Measurements from ENCODE around the gene TOMM40. TPM values are rescaled to one million over a fixed set of nuclear protein-coding genes. Genes with fewer than 3 reads are reported as not detected.
A peak's percentile ranks its signal among the peaks of the same experiment; 100 is the strongest.
"Not testable (repeated sequence)": the region's sequence is repeated elsewhere in the genome, so short reads cannot be mapped to it uniquely, and the experiment has no call there.

The TOMM40 gene
- total and polyA plus RNA-seq, 10 donors, result 19.3 to 49.0 (median 32.0) TPM

DNA sequence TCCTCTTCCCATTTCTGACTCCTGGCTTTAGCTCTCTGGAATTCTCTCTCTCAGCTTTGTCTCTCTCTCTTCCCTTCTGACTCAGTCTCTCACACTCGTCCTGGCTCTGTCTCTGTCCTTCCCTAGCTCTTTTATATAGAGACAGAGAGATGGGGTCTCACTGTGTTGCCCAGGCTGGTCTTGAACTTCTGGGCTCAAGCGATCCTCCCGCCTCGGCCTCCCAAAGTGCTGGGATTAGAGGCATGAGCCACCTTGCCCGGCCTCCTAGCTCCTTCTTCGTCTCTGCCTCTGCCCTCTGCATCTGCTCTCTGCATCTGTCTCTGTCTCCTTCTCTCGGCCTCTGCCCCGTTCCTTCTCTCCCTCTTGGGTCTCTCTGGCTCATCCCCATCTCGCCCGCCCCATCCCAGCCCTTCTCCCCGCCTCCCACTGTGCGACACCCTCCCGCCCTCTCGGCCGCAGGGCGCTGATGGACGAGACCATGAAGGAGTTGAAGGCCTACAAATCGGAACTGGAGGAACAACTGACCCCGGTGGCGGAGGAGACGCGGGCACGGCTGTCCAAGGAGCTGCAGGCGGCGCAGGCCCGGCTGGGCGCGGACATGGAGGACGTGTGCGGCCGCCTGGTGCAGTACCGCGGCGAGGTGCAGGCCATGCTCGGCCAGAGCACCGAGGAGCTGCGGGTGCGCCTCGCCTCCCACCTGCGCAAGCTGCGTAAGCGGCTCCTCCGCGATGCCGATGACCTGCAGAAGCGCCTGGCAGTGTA is 17.2 kb downstream of the TOMM40 start:
- H3K36me3 ChIP-seq, result peaks cover 0 to 10% (median 1%) of the 10 kb centered on the region in 6 donors
- peak overlapping the region in 1 of 8 donors; percentile 44 for H3K4me3 ChIP-seq
- no peak for DNase-seq
- H3K9me3 ChIP-seq, result no peaks in the 10 kb centered on the region
- no peak overlapping the region for H3K27ac ChIP-seq
- H3K4me1 ChIP-seq, result peaks cover 20 to 72% (median 47%) of the 10 kb centered on the region in 6 donors
- intact Hi-C loops (cut with DNase I; ENCODE audit: low total_unique reads), result no loop called here
- TF ChIP-seq POLR2AphosphoS5 (IDR thresholded peaks at IDR 0.05) (no peak), POLR2A (IDR thresholded peaks at IDR 0.05) (no peak)
- TF ChIP-seq, protein P1, sequence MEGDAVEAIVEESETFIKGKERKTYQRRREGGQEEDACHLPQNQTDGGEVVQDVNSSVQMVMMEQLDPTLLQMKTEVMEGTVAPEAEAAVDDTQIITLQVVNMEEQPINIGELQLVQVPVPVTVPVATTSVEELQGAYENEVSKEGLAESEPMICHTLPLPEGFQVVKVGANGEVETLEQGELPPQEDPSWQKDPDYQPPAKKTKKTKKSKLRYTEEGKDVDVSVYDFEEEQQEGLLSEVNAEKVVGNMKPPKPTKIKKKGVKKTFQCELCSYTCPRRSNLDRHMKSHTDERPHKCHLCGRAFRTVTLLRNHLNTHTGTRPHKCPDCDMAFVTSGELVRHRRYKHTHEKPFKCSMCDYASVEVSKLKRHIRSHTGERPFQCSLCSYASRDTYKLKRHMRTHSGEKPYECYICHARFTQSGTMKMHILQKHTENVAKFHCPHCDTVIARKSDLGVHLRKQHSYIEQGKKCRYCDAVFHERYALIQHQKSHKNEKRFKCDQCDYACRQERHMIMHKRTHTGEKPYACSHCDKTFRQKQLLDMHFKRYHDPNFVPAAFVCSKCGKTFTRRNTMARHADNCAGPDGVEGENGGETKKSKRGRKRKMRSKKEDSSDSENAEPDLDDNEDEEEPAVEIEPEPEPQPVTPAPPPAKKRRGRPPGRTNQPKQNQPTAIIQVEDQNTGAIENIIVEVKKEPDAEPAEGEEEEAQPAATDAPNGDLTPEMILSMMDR (IDR thresholded peaks at IDR 0.05 in 8 of 11, conservative IDR thresholded peaks at IDR 0.05 in 3 of 11), result no peak
- 93 to 96% (median 96%) methylated on average over 38 to 46 of the region's 46 CpGs for WGBS, 5 donors
- H3K27me3 ChIP-seq (replicated peaks in 1 of 7), result peaks cover 0 to 58% (median 23%) of the 10 kb centered on the region in 7 donors

- H3K4me1 ChIP-seq, result peaks cover 18 to 72% (median 44%) of the 10 kb centered on the region in 6 donors
- no peak overlapping the region for H3K4me3 ChIP-seq
- peaks cover 0 to 8% (median 0%) of the 10 kb centered on the region in 6 donors for H3K36me3 ChIP-seq
- 95 to 97% (median 96%) methylated on average over 26 to 44 of the region's 44 CpGs for WGBS, 5 donors
- DNase-seq, result no peak
- TF ChIP-seq POLR2AphosphoS5 (IDR thresholded peaks at IDR 0.05), result no peak
- TF ChIP-seq POLR2A (IDR thresholded peaks at IDR 0.05), result no peak
- TF ChIP-seq, protein P1 (IDR thresholded peaks at IDR 0.05 in 8 of 11, conservative IDR thresholded peaks at IDR 0.05 in 3 of 11), result no peak
- intact Hi-C loops (cut with DNase I; ENCODE audit: low total_unique reads), result no loop called here
- no peak overlapping the region for H3K27ac ChIP-seq
- no peaks in the 10 kb centered on the region for H3K9me3 ChIP-seq
- H3K27me3 ChIP-seq (replicated peaks in 1 of 7), result peaks cover 0 to 60% (median 23%) of the 10 kb centered on the region in 7 donors
These were observed 17.8 kb downstream of the TOMM40 start for GRCh38 chr19:44908836-44909261.

GRCh38 chr19:44909775-44910174 is 18.7 kb downstream of the TOMM40 start:
- peaks cover 10 to 72% (median 40%) of the 10 kb centered on the region in 6 donors for H3K4me1 ChIP-seq
- H3K4me3 ChIP-seq, result no peak overlapping the region
- peaks cover 0 to 63% (median 20%) of the 10 kb centered on the region in 7 donors for H3K27me3 ChIP-seq (replicated peaks in 1 of 7)

GRCh38 chr19:44911896-44912295 is 20.8 kb downstream of the TOMM40 start:
- Histone ChIP-seq H3K27ac (peak overlapping the region in 5 of 8 donors; percentile 23 to 82 (median 51)), H3K4me1 (peaks cover 3 to 62% (median 21%) of the 10 kb centered on the region in 6 donors), H3K27me3 (replicated peaks in 1 of 7) (peaks cover 0 to 42% (median 0%) of the 10 kb centered on the region in 7 donors)
- H3K36me3 ChIP-seq; H3K4me3 ChIP-seq; H3K9me3 ChIP-seq; DNase-seq; intact Hi-C loops (cut with DNase I; ENCODE audit: low total_unique reads): not testable (repeated sequence)
- WGBS, 5 donors, result 87 to 91% (median 88%) methylated on average over 6 of the region's 6 CpGs

More at GRCh38 chr19:44909775-44910174, 18.7 kb downstream of the TOMM40 start:
- no peak for DNase-seq
- H3K27ac ChIP-seq, result no peak overlapping the region
- no peaks in the 10 kb centered on the region for H3K9me3 ChIP-seq
- TF ChIP-seq POLR2A (IDR thresholded peaks at IDR 0.05) (no peak), POLR2AphosphoS5 (IDR thresholded peaks at IDR 0.05) (no peak)
- TF ChIP-seq, protein P1 (IDR thresholded peaks at IDR 0.05 in 8 of 11, conservative IDR thresholded peaks at IDR 0.05 in 3 of 11), result no peak
- peaks cover 0 to 8% (median 0%) of the 10 kb centered on the region in 6 donors for H3K36me3 ChIP-seq
- intact Hi-C loops (cut with DNase I; ENCODE audit: low total_unique reads), result no loop called here
- 82 to 91% (median 89%) methylated on average over 4 to 5 of the region's 5 CpGs for WGBS, 5 donors

Measured in spleen (tissue), 11 donors.